Measurements from ENCODE around the gene CNN2. TPM values are rescaled to one million over a fixed set of nuclear protein-coding genes. Genes with fewer than 3 reads are reported as not detected.

CNN2 gene
- total RNA-seq, 3 donors from 2014 or later, result 52.3 to 69.3 (median 57.8) TPM

DNA sequence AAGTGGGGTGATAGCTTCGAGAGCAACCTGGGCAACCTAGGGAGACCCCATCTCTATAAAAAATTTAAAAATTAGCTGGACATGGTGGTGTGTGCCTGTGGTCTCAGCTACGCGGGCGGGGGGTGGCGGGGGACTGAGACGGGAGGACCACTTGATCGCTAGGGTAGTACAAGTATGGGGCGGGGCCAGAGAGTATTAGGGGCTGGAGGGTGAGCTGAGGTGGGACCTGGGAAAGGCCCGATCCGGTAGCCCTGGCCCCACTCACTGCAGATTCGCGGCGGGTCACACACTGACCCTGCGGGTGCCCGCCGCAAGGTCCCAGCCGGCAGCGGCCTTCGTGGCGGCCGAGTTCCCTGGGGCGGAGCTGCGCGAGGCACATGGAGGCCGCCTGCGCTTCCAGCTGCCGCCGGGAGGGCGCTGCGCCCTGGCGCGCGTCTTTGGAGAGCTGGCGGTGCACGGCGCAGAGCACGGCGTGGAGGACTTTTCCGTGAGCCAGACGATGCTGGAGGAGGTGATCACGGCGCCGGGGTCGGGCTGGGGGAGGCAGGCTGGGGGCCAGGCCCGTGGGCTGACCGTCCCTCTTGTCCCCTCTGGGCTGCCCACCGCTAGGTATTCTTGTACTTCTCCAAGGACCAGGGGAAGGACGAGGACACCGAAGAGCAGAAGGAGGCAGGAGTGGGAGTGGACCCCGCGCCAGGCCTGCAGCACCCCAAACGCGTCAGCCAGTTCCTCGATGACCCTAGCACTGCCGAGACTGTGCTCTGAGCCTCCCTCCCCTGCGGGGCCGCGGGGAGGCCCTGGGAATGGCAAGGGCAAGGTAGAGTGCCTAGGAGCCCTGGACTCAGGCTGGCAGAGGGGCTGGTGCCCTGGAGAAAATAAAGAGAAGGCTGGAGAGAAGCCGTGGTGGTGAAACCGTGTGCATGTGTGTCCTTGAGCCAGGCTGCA lies 38.5 kb downstream of the CNN2 start:
- H3K4me1 Mint-ChIP-seq (ENCODE audit: low read depth), result peaks cover 35% of the 10 kb centered on the region
- peak; percentile 71 for DNase-seq
- H3K36me3 Mint-ChIP-seq (ENCODE audit: insufficient read depth), result peaks cover 7% of the 10 kb centered on the region
- no peaks in the 10 kb centered on the region for H3K27me3 Mint-ChIP-seq (ENCODE audit: low read depth)
- no peaks in the 10 kb centered on the region for H3K9me3 Mint-ChIP-seq
- peak overlapping the region; percentile 49 for H3K4me3 Mint-ChIP-seq
- ATAC-seq, result peak; percentile 47 to 52

DNA sequence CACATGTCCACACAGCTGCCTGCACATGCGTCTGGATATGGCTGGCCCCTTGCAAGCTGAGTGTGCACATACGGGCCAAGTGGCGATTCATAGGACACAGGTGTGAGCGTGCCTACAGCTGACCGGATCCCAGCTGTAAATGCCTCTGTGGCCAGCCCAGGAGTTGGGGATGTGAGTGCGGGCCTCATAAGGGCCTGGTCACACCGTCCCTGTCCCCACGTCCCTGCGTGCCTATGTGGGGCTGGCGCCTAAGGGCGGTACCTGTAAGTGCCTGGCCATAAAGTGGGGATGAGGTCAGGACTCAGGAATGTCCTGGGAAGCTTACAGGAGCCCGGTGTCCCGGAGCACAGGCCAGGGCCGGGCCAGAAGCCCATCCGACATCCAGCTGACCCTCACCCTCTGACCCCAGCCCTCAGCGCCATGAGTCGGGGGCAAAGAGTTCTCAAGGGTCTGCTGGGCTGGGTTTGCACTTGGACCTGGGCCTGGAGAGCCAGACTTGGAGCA lies 39.2 kb downstream of the CNN2 start:
- ATAC-seq, result no peak
- peaks cover 7% of the 10 kb centered on the region for H3K36me3 Mint-ChIP-seq (ENCODE audit: insufficient read depth)
- DNase-seq, result no peak
- peak overlapping the region; percentile 49 for H3K4me3 Mint-ChIP-seq
- H3K27me3 Mint-ChIP-seq (ENCODE audit: low read depth), result no peaks in the 10 kb centered on the region
- H3K4me1 Mint-ChIP-seq (ENCODE audit: low read depth), result peaks cover 37% of the 10 kb centered on the region
- H3K9me3 Mint-ChIP-seq, result no peaks in the 10 kb centered on the region

DNA sequence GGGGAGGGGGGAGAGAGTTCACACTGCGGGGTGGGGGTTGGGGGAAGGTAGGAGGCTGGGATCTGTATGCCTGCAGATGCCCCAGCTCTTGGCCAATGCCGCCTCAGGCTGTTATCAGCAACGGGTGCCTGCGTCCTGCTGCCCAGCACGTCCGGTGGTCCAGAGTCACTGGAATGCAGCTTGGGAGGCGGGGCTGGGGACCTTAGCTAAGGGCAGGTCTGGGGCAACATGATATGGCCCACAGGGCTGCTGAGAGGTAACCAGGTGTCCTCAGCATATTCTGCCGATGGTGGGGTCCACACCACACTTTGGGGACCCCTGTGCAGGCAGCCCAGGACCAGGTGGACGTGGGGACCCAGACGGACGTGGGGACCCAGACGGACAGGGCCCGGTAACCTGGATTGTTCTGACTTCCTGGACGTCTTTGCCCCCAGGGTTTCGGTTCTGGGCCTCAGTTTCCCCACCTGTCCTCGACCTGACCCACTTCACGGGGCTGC lies 39.9 kb downstream of the CNN2 start:
- H3K36me3 Mint-ChIP-seq (ENCODE audit: insufficient read depth), result peaks cover 7% of the 10 kb centered on the region
- peak overlapping the region; percentile 53 for H3K4me3 Mint-ChIP-seq
- H3K4me1 Mint-ChIP-seq (ENCODE audit: low read depth), result peaks cover 37% of the 10 kb centered on the region
- no peaks in the 10 kb centered on the region for H3K27me3 Mint-ChIP-seq (ENCODE audit: low read depth)
- no peak for DNase-seq
- no peak for ATAC-seq
- no peaks in the 10 kb centered on the region for H3K9me3 Mint-ChIP-seq

- ATAC-seq, result peak; percentile 64 to 66
Measured at GRCh38 chr19:1066748-1067340, 40.4 kb downstream of the CNN2 start, which contains the start of gene ARHGAP45. ARHGAP45 (plus strand) TSS chr19:1067167; CDS start chr19:1067406, 239 bp downstream.

DNA sequence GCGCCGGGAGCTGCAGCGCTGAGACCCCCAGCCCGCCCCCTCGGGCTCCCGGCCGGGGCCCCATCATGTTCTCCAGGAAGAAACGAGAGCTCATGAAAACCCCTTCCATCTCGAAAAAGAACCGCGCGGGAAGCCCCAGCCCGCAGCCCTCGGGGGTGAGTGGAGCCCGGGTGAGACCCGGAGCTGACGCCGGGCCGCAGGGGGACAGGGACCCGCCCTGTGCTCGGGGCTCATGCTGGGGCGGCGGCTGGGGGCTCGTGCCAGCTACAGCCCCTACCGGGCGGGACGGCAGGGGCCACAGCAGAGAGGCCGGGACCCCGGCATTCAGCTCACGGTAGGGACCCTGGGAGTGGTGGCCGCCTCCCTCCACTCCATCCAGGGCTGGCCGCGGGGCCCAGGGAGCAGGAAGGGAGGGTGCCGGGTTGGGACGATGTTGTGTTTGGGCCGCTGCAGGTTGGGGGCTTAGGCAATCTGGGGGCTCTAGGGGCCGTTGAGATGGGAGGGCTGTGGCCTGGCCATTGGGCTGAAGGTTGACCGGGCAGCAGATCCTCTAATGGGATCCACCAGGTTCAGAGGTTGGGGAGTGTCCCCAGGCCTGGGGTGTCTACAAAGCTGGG lies 41.0 kb downstream of the CNN2 start:
- Mint-ChIP-seq H3K36me3 (ENCODE audit: insufficient read depth) (peaks cover 14% of the 10 kb centered on the region), H3K27me3 (ENCODE audit: low read depth) (no peaks in the 10 kb centered on the region), H3K9me3 (no peaks in the 10 kb centered on the region), H3K4me3 (peak overlapping the region; percentile 89), H3K4me1 (ENCODE audit: low read depth) (peaks cover 46% of the 10 kb centered on the region)
- DNase-seq, result peak; percentile 64
- peak; percentile 59 to 60 for ATAC-seq

More at GRCh38 chr19:1066748-1067340, 40.4 kb downstream of the CNN2 start, which contains the start of gene ARHGAP45:
- peak; percentile 78 for DNase-seq
- Mint-ChIP-seq H3K4me3 (peak within 1 kb of the TSS; percentile 89), H3K27me3 (ENCODE audit: low read depth) (no peaks in the 10 kb centered on the region), H3K4me1 (ENCODE audit: low read depth) (peaks cover 40% of the 10 kb centered on the region), H3K9me3 (no peaks in the 10 kb centered on the region), H3K36me3 (ENCODE audit: insufficient read depth) (peaks cover 10% of the 10 kb centered on the region)

GRCh38 chr19:1068009-1069001 lies 41.9 kb downstream of the CNN2 start:
- Mint-ChIP-seq H3K36me3 (ENCODE audit: insufficient read depth) (peaks cover 20% of the 10 kb centered on the region), H3K4me3 (peak overlapping the region; percentile 89), H3K9me3 (no peaks in the 10 kb centered on the region), H3K4me1 (ENCODE audit: low read depth) (peaks cover 54% of the 10 kb centered on the region), H3K27me3 (ENCODE audit: low read depth) (no peaks in the 10 kb centered on the region)
- DNase-seq, result peak; percentile 55
- ATAC-seq, result no peak

- ATAC-seq (no peak), DNase-seq (peak; percentile 45)
- Mint-ChIP-seq H3K4me1 (ENCODE audit: low read depth) (peaks cover 56% of the 10 kb centered on the region), H3K9me3 (no peaks in the 10 kb centered on the region), H3K36me3 (ENCODE audit: insufficient read depth) (peaks cover 21% of the 10 kb centered on the region), H3K27me3 (ENCODE audit: low read depth) (no peaks in the 10 kb centered on the region), H3K4me3 (peak overlapping the region; percentile 89)
Measured at GRCh38 chr19:1069009-1069779, 42.8 kb downstream of the CNN2 start.

DNA sequence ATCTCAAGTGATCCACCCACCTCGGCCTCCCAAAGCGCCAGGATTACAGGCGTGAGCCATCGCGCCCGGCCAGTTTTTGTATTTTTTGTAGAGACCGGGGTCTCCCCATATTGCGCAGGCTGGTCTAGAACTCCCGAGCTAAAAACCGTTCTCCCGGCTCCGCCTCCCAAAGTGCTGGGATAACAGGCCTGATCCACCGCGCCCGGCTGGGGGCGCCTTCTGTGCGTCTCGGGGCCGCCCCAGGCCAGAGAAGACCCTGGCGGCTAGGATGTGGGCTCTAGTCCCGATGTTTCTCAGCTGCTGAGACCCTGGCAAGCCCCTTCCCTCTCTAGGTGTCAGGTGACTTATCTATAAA lies 44.1 kb downstream of the CNN2 start:
- ATAC-seq, result no peak
- DNase-seq, result no peak
- peak overlapping the region; percentile 71 for H3K4me3 Mint-ChIP-seq
- no peaks in the 10 kb centered on the region for H3K27me3 Mint-ChIP-seq (ENCODE audit: low read depth)
- H3K9me3 Mint-ChIP-seq, result no peaks in the 10 kb centered on the region
- H3K36me3 Mint-ChIP-seq (ENCODE audit: insufficient read depth), result peaks cover 23% of the 10 kb centered on the region
- peaks cover 53% of the 10 kb centered on the region for H3K4me1 Mint-ChIP-seq (ENCODE audit: low read depth)

DNA sequence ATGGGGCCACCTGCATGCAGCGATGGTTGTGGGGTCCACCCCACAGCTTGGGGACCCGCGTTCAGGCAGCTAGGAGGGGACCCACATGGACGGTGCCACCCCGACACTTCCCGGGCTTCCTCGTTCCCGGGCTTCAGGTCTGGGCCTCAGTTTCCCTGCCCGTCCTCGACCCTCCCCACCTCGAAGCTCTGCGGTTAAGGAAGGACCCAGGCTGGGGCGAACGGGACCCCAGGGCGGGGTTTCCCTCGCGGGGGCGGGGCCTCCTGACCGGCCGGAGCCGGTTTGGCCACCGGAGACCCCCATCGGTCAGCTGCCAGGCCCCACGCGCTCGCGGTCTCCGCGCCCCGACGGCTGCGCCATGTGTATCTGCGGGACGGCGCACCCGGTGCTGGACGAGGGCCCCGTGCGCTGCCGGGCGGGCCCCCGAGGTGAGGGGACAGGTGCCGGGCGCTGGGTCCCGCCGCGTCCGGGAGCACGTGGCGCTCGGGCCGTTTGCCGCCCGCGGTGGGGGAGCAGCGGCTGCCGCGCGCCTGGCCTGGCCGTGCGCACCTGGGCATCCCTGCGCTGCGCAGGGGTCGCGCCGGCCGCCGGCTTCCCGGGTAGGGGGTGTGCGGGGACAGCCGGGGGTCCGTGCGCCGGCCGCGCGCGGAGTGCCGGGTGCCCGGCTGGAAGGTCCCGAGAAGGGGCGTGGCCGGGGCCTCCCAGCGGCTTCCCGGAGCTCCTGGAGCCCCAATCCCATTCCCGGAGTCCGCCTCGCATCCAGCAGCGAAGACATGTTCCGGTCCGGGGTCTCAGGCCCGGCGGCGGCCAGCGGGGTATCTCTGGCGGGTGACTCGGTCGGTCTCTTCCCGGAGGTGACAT lies 44.8 kb downstream of the CNN2 start:
- Mint-ChIP-seq H3K4me3 (peak overlapping the region; percentile 71), H3K27me3 (ENCODE audit: low read depth) (no peaks in the 10 kb centered on the region), H3K9me3 (no peaks in the 10 kb centered on the region), H3K36me3 (ENCODE audit: insufficient read depth) (peaks cover 29% of the 10 kb centered on the region), H3K4me1 (ENCODE audit: low read depth) (peaks cover 54% of the 10 kb centered on the region)
- DNase-seq (no peak), ATAC-seq (no peak)

DNA sequence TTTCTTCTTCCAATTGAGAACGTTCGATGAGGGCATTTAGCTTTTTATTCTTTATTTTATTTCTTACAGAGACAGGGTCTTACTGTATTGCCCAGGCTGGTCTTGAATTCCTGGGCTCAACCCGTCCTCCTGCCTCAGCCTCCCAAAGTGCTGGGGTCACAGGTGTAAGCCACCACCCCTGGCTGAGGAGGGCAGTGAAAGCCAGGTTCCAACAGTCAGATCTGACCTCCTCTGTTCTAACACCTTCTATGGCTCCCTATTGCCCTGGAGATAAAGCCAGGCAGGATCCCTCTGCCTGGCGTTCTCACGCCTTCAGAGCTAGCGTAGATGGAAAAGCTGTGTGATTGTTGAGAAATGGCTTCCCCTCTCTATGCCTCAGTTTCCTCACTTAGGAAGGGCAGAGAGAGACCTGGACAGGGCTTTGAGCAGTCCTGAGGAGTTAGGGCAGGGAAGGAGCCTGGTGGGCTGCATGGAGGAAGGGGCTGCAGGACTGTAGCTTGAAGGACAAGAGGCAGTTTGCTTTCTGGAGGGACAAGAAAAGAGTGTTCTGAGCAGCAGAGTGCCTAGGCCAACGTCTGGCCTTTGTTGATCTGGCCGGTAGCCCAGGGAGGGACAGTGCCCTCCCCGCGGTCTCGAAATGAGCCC lies 46.1 kb downstream of the CNN2 start:
- no peak for DNase-seq
- Mint-ChIP-seq H3K4me1 (ENCODE audit: low read depth) (peaks cover 56% of the 10 kb centered on the region), H3K4me3 (peak overlapping the region; percentile 62), H3K27me3 (ENCODE audit: low read depth) (no peaks in the 10 kb centered on the region), H3K9me3 (no peaks in the 10 kb centered on the region), H3K36me3 (ENCODE audit: insufficient read depth) (peaks cover 29% of the 10 kb centered on the region)
- ATAC-seq, result no peak

DNA sequence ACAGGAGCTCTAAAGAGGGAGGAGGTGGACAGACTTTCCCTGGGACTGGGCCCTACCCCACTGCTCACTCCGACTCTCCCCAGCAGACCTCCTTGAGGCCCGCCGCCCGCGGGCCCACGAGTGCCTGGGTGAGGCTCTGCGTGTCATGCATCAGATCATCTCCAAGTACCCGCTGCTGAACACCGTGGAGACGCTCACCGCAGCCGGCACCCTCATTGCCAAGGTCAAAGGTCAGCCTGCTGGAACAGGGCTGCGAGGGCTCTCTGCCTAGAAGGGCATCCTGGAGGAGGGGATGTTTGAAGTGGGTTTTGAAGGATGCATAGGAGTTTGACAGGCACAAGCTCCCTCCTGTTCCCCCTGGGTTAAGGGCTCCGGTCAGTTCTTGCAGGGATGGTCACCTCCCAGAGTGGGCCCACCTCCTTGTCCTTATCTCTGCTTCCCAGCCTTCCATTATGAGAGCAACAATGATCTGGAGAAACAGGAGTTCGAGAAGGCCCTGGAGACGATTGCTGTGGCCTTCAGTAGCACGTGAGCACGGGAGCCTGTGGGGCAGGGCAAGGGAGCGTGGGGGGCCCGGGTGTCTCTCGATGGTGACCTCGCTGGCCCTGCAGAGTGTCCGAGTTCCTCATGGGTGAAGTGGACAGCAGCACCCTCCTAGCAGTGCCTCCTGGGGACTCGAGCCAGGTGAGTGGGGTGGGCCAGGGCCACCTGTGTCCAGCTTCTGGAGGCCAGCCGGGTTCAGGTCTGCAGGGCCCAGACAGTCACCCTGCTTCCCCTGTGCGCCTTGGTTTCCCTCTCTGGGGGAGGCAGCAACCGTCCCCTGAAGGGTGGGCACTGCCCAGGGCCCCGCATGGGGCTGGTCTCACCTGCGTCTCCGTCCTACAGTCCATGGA lies 46.9 kb downstream of the CNN2 start:
- H3K27me3 Mint-ChIP-seq (ENCODE audit: low read depth), result no peaks in the 10 kb centered on the region
- peaks cover 64% of the 10 kb centered on the region for H3K4me1 Mint-ChIP-seq (ENCODE audit: low read depth)
- H3K4me3 Mint-ChIP-seq, result no peak overlapping the region
- peaks cover 29% of the 10 kb centered on the region for H3K36me3 Mint-ChIP-seq (ENCODE audit: insufficient read depth)
- no peak for ATAC-seq
- no peaks in the 10 kb centered on the region for H3K9me3 Mint-ChIP-seq
- no peak for DNase-seq
